Psoas muscle (tissue), 8 donors: ENCODE measurements around the gene ADCY9. TPM values are rescaled to one million over a fixed set of nuclear protein-coding genes. Genes with fewer than 3 reads are reported as not detected.
A peak's percentile ranks its signal among the peaks of the same experiment; 100 is the strongest.

Experiments
- ATAC-seq, 4 donors: fragments of 200-7000 bp; cut with Tn5 transposase; one replicate each; pipeline ENCODE4 v1.9.1; 2020; ENCODE audit warnings: moderate library complexity in 3 of 4, mild to moderate bottlenecking in 2 of 4
- DNase-seq, 2 donors: peaks; one replicate each; pipeline ENCODE4 v3.0.0-alpha.2; 2020
- H3K27ac ChIP-seq: fragments of 200-600 bp; one replicate; pipeline ENCODE4 v1.8.0; 2022
- H3K27me3 ChIP-seq, 3 donors: fragments of 200-600 bp in 1 of 3; one replicate each; pipeline versions ENCODE4 v1.6.1 to v1.8.0; 2013 to 2022; ENCODE audit warnings: low read length in 2 of 3, mild to moderate bottlenecking in 2 of 3, moderate library complexity in 1 of 3; ENCODE audit not compliant: insufficient read depth in 3 of 3
- H3K36me3 ChIP-seq, 2 donors: fragments of 200-600 bp in 1 of 2; one replicate each; pipeline versions ENCODE4 v1.6.1 to v1.8.0; 2013 to 2022; ENCODE audit warnings: low read depth in 1 of 2, mild to moderate bottlenecking in 1 of 2, moderate library complexity in 1 of 2; ENCODE audit not compliant: insufficient read depth in 1 of 2
- H3K4me1 ChIP-seq: fragments of 200-600 bp; one replicate; pipeline ENCODE4 v1.8.0; 2022
- H3K4me3 ChIP-seq: fragments of 200-600 bp; one replicate; pipeline ENCODE4 v1.8.0; 2022; ENCODE audit warnings: mild to moderate bottlenecking
- H3K9me3 ChIP-seq: fragments of 200-600 bp; one replicate; pipeline ENCODE4 v1.8.0; 2022
- CTCF ChIP-seq: fragments of 200-600 bp; IDR thresholded peaks from one replicate; pipeline ENCODE4 v1.8.0; 2022; ENCODE audit warnings: antibody characterized with exemption
- WGBS, 3 donors: extraction: QIAGEN DNeasy Blood & Tissue Kit; methylation state at CpG; one replicate each; pipeline versions ENCODE4 v1.1.6 to v1.1.7; 2013; 5-methylcytosine and 5-hydroxymethylcytosine counted together
- intact Hi-C, 2 donors: fragments of 100-400 bp; cut with DNase I; formaldehyde crosslinking; loops; one replicate each; pipeline versions ENCODE4 v1.11.0 to v1.14.2; 2022
- polyA plus RNA-seq, 3 donors: library from polyadenylated mRNA; stranded (reverse); fragments of 200-250 nt; gene quantifications; one replicate each; pipeline ENCODE4 v1.2.3, GENCODE V29; 2013
- total RNA-seq, 4 donors: library from RNA; stranded (reverse); fragmentation: NEBNext Ultra II Directional in 2 of 4; extraction: Animal tissue kit (Norgen Biotek cat#: 25700) in 2 of 4; gene quantifications; one replicate each; pipeline versions ENCODE4 v1.2.1 to v1.2.4, GENCODE V29; 2021 to 2023
- donor health status: healthy with polysubstance abuse.
- donor health status: DM: no; HTN: no; CAD: no; lungs with moderate emphysema.
- donor health status: Bipolar disorder and iron deficiency.
- donor health status: healthy.
- donor health status: DM: yes; HTN: yes; CAD: no.
- donor health status: DM: no; HTN: no; CAD: no.
- donor health status: DM: no; HTN: no; CAD: no.
- donor health status: DM: yes; HTN: yes; CAD: no.

ADCY9 gene
- total and polyA plus RNA-seq, 7 donors, result 9.0 to 134 (median 44.9) TPM

- Histone ChIP-seq H3K27ac (no peak overlapping the region), H3K9me3 (no peaks in the 10 kb centered on the region), H3K4me1 (peaks cover 17% of the 10 kb centered on the region), H3K27me3 (no peaks in the 10 kb centered on the region), H3K36me3 (peaks cover 0 to 26% of the 10 kb centered on the region in 2 donors), H3K4me3 (no peak overlapping the region)
- TF ChIP-seq CTCF, result no peak
- no peak for ATAC-seq
- intact Hi-C loops, result no loop called here
- no peak for DNase-seq
- WGBS, 3 donors, result 80 to 89% (median 88%) methylated on average over 15 of the region's 15 CpGs
These were observed 150.9 kb downstream of the ADCY9 start for GRCh38 chr16:3965306-3965705.

- no peak for ATAC-seq
- Histone ChIP-seq H3K4me3 (no peak overlapping the region), H3K36me3 (peaks cover 0 to 26% of the 10 kb centered on the region in 2 donors), H3K27ac (no peak overlapping the region), H3K9me3 (no peaks in the 10 kb centered on the region), H3K27me3 (no peaks in the 10 kb centered on the region), H3K4me1 (peaks cover 20% of the 10 kb centered on the region)
- DNase-seq, result no peak
- intact Hi-C loops, result no loop called here
- WGBS, 3 donors, result 91 to 94% (median 94%) methylated on average over 28 of the region's 28 CpGs
- TF ChIP-seq CTCF, result no peak
These were observed 151.5 kb downstream of the ADCY9 start for GRCh38 chr16:3964686-3965290.

GRCh38 chr16:3963886-3964685 lies 152.2 kb downstream of the ADCY9 start:
- Histone ChIP-seq H3K4me3 (no peak overlapping the region), H3K27ac (peak overlapping the region; percentile 39), H3K4me1 (peaks cover 20% of the 10 kb centered on the region), H3K27me3 (no peaks in the 10 kb centered on the region), H3K36me3 (peaks cover 0 to 26% of the 10 kb centered on the region in 2 donors), H3K9me3 (no peaks in the 10 kb centered on the region)
- intact Hi-C loops, result no loop called here
- 79 to 82% (median 80%) methylated on average over 27 to 29 of the region's 29 CpGs for WGBS, 3 donors
- ATAC-seq, result no peak
- no peak for DNase-seq
- TF ChIP-seq CTCF, result no peak

- ATAC-seq (peak; percentile 14 to 53 (median 39)), DNase-seq (no peak)
- peak overlapping the region; percentile 39 for H3K27ac ChIP-seq
These were observed 153.0 kb downstream of the ADCY9 start for GRCh38 chr16:3963203-3963602.

More at GRCh38 chr16:3963203-3963602, 153.0 kb downstream of the ADCY9 start:
- Histone ChIP-seq H3K36me3 (peaks cover 0 to 26% of the 10 kb centered on the region in 2 donors), H3K9me3 (no peaks in the 10 kb centered on the region), H3K4me3 (no peak overlapping the region), H3K4me1 (peaks cover 20% of the 10 kb centered on the region), H3K27me3 (no peaks in the 10 kb centered on the region)
- intact Hi-C loops, result no loop called here
- TF ChIP-seq CTCF, result no peak
- WGBS, 3 donors, result 19 to 33% (median 21%) methylated on average over 17 of the region's 17 CpGs
